Measurements from ENCODE around the gene ZBTB7C. TPM values are rescaled to one million over a fixed set of nuclear protein-coding genes. Genes with fewer than 3 reads are reported as not detected.

The ZBTB7C gene
- total and polyA plus RNA-seq, 4 donors = 0.19 to 1.1 (median 0.45) TPM

- H3K4me3 ChIP-seq (ENCODE audit: low read depth in 1 of 3, low read length in 3 of 3) = no peak overlapping the region
- no peak for TF ChIP-seq TAF1 (conservative IDR thresholded peaks at IDR 0.05)
- no peak for TF ChIP-seq RAD21 (IDR thresholded peaks at IDR 0.05)
- no peak for TF ChIP-seq FOXA2 (IDR thresholded peaks at IDR 0.05)
- no peaks in the 10 kb centered on the region for H3K9me3 ChIP-seq (ENCODE audit: control insufficient read depth in 4 of 4, low read length in 3 of 4)
- peaks cover 0 to 6% (median 2%) of the 10 kb centered on the region in 4 donors for H3K4me1 ChIP-seq (ENCODE audit: control insufficient read depth in 4 of 4, insufficient read depth in 4 of 4, low read length in 3 of 4)
- H3K36me3 ChIP-seq (ENCODE audit: control insufficient read depth in 4 of 4, insufficient read depth in 3 of 4, low read depth in 1 of 4, low read length in 3 of 4) = no peaks in the 10 kb centered on the region
- no peak for DNase-seq (ENCODE audit: low spot score)
- no peak overlapping the region for H3K27ac ChIP-seq (ENCODE audit: low read depth in 1 of 2, low read length in 2 of 2)
- no peak overlapping the region for H3K9ac ChIP-seq (ENCODE audit: low read depth in 1 of 2, low read length in 2 of 2)
- WGBS = 80% methylated on average over 2 of the region's 2 CpGs
- no peaks in the 10 kb centered on the region for H3K27me3 ChIP-seq (ENCODE audit: control insufficient read depth in 4 of 4, insufficient read depth in 4 of 4, low read length in 3 of 4)
These were observed 229.5 kb downstream of the ZBTB7C start for GRCh38 chr18:48179666-48180065.

- Histone ChIP-seq H3K4me1 (ENCODE audit: control insufficient read depth in 4 of 4, insufficient read depth in 4 of 4, low read length in 3 of 4) (peaks cover 0 to 1% (median 0%) of the 10 kb centered on the region in 4 donors), H3K9ac (ENCODE audit: low read depth in 1 of 2, low read length in 2 of 2) (no peak overlapping the region), H3K27ac (ENCODE audit: low read depth in 1 of 2, low read length in 2 of 2) (no peak overlapping the region), H3K9me3 (ENCODE audit: control insufficient read depth in 4 of 4, low read length in 3 of 4) (no peaks in the 10 kb centered on the region), H3K4me3 (ENCODE audit: low read depth in 1 of 3, low read length in 3 of 3) (no peak overlapping the region), H3K36me3 (ENCODE audit: control insufficient read depth in 4 of 4, insufficient read depth in 3 of 4, low read depth in 1 of 4, low read length in 3 of 4) (no peaks in the 10 kb centered on the region), H3K27me3 (ENCODE audit: control insufficient read depth in 4 of 4, insufficient read depth in 4 of 4, low read length in 3 of 4) (no peaks in the 10 kb centered on the region)
- TF ChIP-seq, protein P1, sequence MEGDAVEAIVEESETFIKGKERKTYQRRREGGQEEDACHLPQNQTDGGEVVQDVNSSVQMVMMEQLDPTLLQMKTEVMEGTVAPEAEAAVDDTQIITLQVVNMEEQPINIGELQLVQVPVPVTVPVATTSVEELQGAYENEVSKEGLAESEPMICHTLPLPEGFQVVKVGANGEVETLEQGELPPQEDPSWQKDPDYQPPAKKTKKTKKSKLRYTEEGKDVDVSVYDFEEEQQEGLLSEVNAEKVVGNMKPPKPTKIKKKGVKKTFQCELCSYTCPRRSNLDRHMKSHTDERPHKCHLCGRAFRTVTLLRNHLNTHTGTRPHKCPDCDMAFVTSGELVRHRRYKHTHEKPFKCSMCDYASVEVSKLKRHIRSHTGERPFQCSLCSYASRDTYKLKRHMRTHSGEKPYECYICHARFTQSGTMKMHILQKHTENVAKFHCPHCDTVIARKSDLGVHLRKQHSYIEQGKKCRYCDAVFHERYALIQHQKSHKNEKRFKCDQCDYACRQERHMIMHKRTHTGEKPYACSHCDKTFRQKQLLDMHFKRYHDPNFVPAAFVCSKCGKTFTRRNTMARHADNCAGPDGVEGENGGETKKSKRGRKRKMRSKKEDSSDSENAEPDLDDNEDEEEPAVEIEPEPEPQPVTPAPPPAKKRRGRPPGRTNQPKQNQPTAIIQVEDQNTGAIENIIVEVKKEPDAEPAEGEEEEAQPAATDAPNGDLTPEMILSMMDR (IDR thresholded peaks at IDR 0.05; ENCODE audit: low read depth, low read length, missing input control) = no peak
- no peak for TF ChIP-seq REST (IDR thresholded peaks at IDR 0.05)
- no peak for TF ChIP-seq NR2F2 (IDR thresholded peaks at IDR 0.05)
- no peak for TF ChIP-seq EGR1 (IDR thresholded peaks at IDR 0.05; ENCODE audit: low read depth in 2 of 2)
- TF ChIP-seq JUND (IDR thresholded peaks at IDR 0.05) = no peak
- TF ChIP-seq, protein P2, sequence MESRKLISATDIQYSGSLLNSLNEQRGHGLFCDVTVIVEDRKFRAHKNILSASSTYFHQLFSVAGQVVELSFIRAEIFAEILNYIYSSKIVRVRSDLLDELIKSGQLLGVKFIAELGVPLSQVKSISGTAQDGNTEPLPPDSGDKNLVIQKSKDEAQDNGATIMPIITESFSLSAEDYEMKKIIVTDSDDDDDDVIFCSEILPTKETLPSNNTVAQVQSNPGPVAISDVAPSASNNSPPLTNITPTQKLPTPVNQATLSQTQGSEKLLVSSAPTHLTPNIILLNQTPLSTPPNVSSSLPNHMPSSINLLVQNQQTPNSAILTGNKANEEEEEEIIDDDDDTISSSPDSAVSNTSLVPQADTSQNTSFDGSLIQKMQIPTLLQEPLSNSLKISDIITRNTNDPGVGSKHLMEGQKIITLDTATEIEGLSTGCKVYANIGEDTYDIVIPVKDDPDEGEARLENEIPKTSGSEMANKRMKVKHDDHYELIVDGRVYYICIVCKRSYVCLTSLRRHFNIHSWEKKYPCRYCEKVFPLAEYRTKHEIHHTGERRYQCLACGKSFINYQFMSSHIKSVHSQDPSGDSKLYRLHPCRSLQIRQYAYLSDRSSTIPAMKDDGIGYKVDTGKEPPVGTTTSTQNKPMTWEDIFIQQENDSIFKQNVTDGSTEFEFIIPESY (IDR thresholded peaks at IDR 0.05) = no peak
- no peak for TF ChIP-seq RXRA (IDR thresholded peaks at IDR 0.05)
- TF ChIP-seq GABPA (IDR thresholded peaks at IDR 0.05 in 1 of 2, conservative IDR thresholded peaks at IDR 0.05 in 1 of 2) = no peak
- no peak for TF ChIP-seq RAD21 (IDR thresholded peaks at IDR 0.05)
- 85% methylated on average over 3 of the region's 3 CpGs for WGBS
- DNase-seq (ENCODE audit: low spot score) = no peak
These were observed 230.2 kb downstream of the ZBTB7C start for GRCh38 chr18:48179001-48179400.

All from liver (tissue), 9 donors.